ENCODE data around the gene FIG4. TPM values are rescaled to one million over a fixed set of nuclear protein-coding genes. Genes with fewer than 3 reads are reported as not detected.

FIG4 gene
- polyA plus RNA-seq, 1 experiment: 11.2 TPM

DNA sequence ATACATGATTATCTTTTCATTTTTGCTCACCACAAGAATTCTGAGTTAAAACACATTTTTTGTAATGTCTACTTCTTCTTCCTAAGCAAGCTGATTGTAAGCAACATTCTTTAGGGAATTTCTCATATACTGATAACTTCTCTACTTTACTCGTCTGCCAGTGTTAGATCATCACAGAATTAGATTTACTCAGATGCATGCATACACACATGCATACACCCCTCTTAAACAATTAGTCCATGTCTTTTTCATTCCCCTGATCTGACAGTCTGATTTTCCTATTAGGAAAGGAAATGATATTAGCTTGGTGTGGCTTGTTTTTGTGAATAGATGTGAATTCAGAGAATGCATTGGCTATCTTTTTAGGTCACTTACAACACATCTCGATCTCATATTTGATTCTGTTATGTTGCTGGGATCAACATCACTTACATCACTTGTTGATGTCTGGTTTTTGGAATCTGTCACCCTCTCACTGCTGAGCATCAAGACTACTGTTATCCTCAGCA is 91.4 kb downstream of the FIG4 start:
- DNase-seq (ENCODE audit: low read depth): no peak
- POLR2A ChIA-PET: interaction anchor here (0.6 to 0.7 kb wide), 3 partner anchors 14 to 694 kb away, joined by 3 to 7 read pairs (median 4); partner anchors contain the start of gene SLC22A16
- CTCF ChIA-PET: interaction anchor here (0.9 to 1.9 kb wide), 8 partner anchors 11 to 257 kb away, joined by 3 to 5 read pairs (median 4); no protein-coding TSS in a partner anchor
- Histone ChIP-seq H3K36me3 (ENCODE audit: control insufficient read depth, insufficient read depth, low read length) (no peaks in the 10 kb centered on the region), H3K4me3 (ENCODE audit: low read depth, low read length) (no peak overlapping the region), H3K27me3 (ENCODE audit: control insufficient read depth, insufficient read depth, low read length) (no peaks in the 10 kb centered on the region)
- no peak for TF ChIP-seq CTCF (IDR thresholded peaks at IDR 0.05; ENCODE audit: insufficient read depth, low read depth, low read length)

- Histone ChIP-seq H3K27me3 (ENCODE audit: control insufficient read depth, insufficient read depth, low read length) (no peaks in the 10 kb centered on the region), H3K4me3 (ENCODE audit: low read depth, low read length) (no peak overlapping the region), H3K36me3 (ENCODE audit: control insufficient read depth, insufficient read depth, low read length) (no peaks in the 10 kb centered on the region)
- ChIA-PET POLR2A (interaction anchor here (0.6 kb wide), 1 partner anchor 693 kb away, joined by 7 read pairs; the partner anchor contains the start of gene SLC22A16), CTCF (interaction anchor here (0.8 to 1.9 kb wide), 12 partner anchors 10 to 254 kb away, joined by 3 to 5 read pairs (median 3); no protein-coding TSS in a partner anchor)
- DNase-seq (ENCODE audit: low read depth): no peak
- TF ChIP-seq CTCF (IDR thresholded peaks at IDR 0.05; ENCODE audit: insufficient read depth, low read depth, low read length): 0 out of 2 replicates have a peak, but pooled peaks have one; percentile 21
Measured at GRCh38 chr6:109783250-109783986, 92.3 kb downstream of the FIG4 start.

DNA sequence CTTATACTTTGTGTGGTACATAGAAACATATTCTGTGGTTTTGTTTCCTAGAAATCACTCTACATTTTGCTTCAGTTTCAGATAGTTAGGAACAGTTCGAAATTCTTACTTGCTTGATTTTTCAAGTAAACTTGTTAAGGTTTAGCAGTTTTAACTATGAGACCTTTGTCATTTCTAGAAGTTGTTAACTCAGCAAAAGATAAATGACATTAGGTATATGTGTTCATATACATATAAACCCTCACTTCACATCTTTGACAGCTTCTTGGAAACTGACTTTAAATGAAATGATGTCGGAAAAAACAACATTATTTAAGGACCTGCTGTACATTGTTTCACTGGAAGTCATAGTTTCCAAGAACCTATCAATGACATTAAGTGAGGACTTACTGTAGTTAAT is 96.2 kb downstream of the FIG4 start:
- H3K27me3 ChIP-seq (ENCODE audit: control insufficient read depth, insufficient read depth, low read length): no peaks in the 10 kb centered on the region
- CTCF ChIA-PET: interaction anchor here (1.5 kb wide), 1 partner anchor 82 kb away, joined by 4 read pairs; no protein-coding TSS in a partner anchor
- DNase-seq (ENCODE audit: low read depth): no peak
- H3K4me3 ChIP-seq (ENCODE audit: low read depth, low read length): no peak overlapping the region
- POLR2A ChIA-PET: no interaction called here
- no peaks in the 10 kb centered on the region for H3K36me3 ChIP-seq (ENCODE audit: control insufficient read depth, insufficient read depth, low read length)
- TF ChIP-seq CTCF (IDR thresholded peaks at IDR 0.05; ENCODE audit: insufficient read depth, low read depth, low read length): no peak

- CTCF ChIA-PET: interaction anchor here (0.5 to 1.5 kb wide), 3 partner anchors 83 to 1164 kb away, joined by 3 to 8 read pairs (median 4); no protein-coding TSS in a partner anchor
- DNase-seq (ENCODE audit: low read depth): no peak
Measured at GRCh38 chr6:109788687-109789086, 97.6 kb downstream of the FIG4 start.

More at GRCh38 chr6:109788687-109789086, 97.6 kb downstream of the FIG4 start:
- no peak for TF ChIP-seq CTCF (IDR thresholded peaks at IDR 0.05; ENCODE audit: insufficient read depth, low read depth, low read length)
- Histone ChIP-seq H3K36me3 (ENCODE audit: control insufficient read depth, insufficient read depth, low read length) (no peaks in the 10 kb centered on the region), H3K4me3 (ENCODE audit: low read depth, low read length) (no peak overlapping the region), H3K27me3 (ENCODE audit: control insufficient read depth, insufficient read depth, low read length) (no peaks in the 10 kb centered on the region)
- POLR2A ChIA-PET: no interaction called here

Measured in BJ (cell line).